ENCODE data around the gene EXOC3. TPM values are rescaled to one million over a fixed set of nuclear protein-coding genes. Genes with fewer than 3 reads are reported as not detected.
"Not testable (repeated sequence)": the region's sequence is repeated elsewhere in the genome, so short reads cannot be mapped to it uniquely, and the experiment has no call there.

The EXOC3 gene
- total RNA-seq, 1 donor from 2014 or later: 19.2 TPM

- no peaks in the 10 kb centered on the region for H4K20me1 ChIP-seq (ENCODE audit: low read depth)
- H3K36me3 ChIP-seq: no peaks in the 10 kb centered on the region
- no peak for DNase-seq (ENCODE audit: low spot score)
- H3K27me3 ChIP-seq: peaks cover 31% of the 10 kb centered on the region
- H3K4me2 ChIP-seq: no peak overlapping the region
- Mint-ChIP-seq H3K9me3 (peaks cover 3% of the 10 kb centered on the region), H3K27ac (no peak overlapping the region), H3K4me1 (no peaks in the 10 kb centered on the region), H3K36me3 (no peaks in the 10 kb centered on the region), H3K4me3 (no peak overlapping the region), H3K27me3 (ENCODE audit: insufficient read depth, low read depth) (peaks cover 5% of the 10 kb centered on the region)
- TF ChIP-seq EZH2phosphoT487 (IDR thresholded peaks at IDR 0.05) (no peak), CTCF (IDR thresholded peaks at IDR 0.05) (no peak), EZH2 (IDR thresholded peaks at IDR 0.05) (no peak)
- H3K9ac ChIP-seq: no peak overlapping the region
- no peak overlapping the region for H3K27ac ChIP-seq
- no peaks in the 10 kb centered on the region for H3K4me1 ChIP-seq
- no peaks in the 10 kb centered on the region for H3K9me3 ChIP-seq (ENCODE audit: low read depth)
- H2AFZ ChIP-seq (replicated peaks): no peak overlapping the region
- no peaks in the 10 kb centered on the region for H3F3A ChIP-seq (ENCODE audit: low read depth)
- H3K79me2 ChIP-seq (ENCODE audit: low read depth): no peaks in the 10 kb centered on the region
- H3K4me3 ChIP-seq: no peak overlapping the region
Observed at GRCh38 chr5:505951-506525, 63.1 kb downstream of the EXOC3 start.

GRCh38 chr5:507986-508575, 65.1 kb downstream of the EXOC3 start:
- peaks cover 49% of the 10 kb centered on the region for H3K27me3 ChIP-seq
- not testable (repeated sequence) for H3K4me1 Mint-ChIP-seq; H3K27ac Mint-ChIP-seq; H3K27ac ChIP-seq; H3K27me3 Mint-ChIP-seq (ENCODE audit: insufficient read depth, low read depth); H3K4me2 ChIP-seq; H3K79me2 ChIP-seq (ENCODE audit: low read depth); H2AFZ ChIP-seq (replicated peaks); H3K9ac ChIP-seq; H4K20me1 ChIP-seq (ENCODE audit: low read depth); H3K4me1 ChIP-seq; DNase-seq (ENCODE audit: low spot score); H3K4me3 ChIP-seq; H3K36me3 Mint-ChIP-seq; H3K36me3 ChIP-seq; H3K9me3 ChIP-seq (ENCODE audit: low read depth); H3F3A ChIP-seq (ENCODE audit: low read depth); H3K9me3 Mint-ChIP-seq; H3K4me3 Mint-ChIP-seq

- peaks cover 3% of the 10 kb centered on the region for H3K9me3 Mint-ChIP-seq
- no peaks in the 10 kb centered on the region for H4K20me1 ChIP-seq (ENCODE audit: low read depth)
Observed at GRCh38 chr5:509611-510185, 66.7 kb downstream of the EXOC3 start.

More at GRCh38 chr5:509611-510185, 66.7 kb downstream of the EXOC3 start:
- no peaks in the 10 kb centered on the region for H3K9me3 ChIP-seq (ENCODE audit: low read depth)
- Mint-ChIP-seq H3K4me3 (no peak overlapping the region), H3K4me1 (peaks cover 12% of the 10 kb centered on the region), H3K27me3 (ENCODE audit: insufficient read depth, low read depth) (peaks cover 7% of the 10 kb centered on the region), H3K27ac (no peak overlapping the region), H3K36me3 (no peaks in the 10 kb centered on the region)
- H3K27me3 ChIP-seq: peaks cover 46% of the 10 kb centered on the region
- no peak overlapping the region for H3K4me3 ChIP-seq
- H2AFZ ChIP-seq (replicated peaks): no peak overlapping the region
- no peaks in the 10 kb centered on the region for H3K79me2 ChIP-seq (ENCODE audit: low read depth)
- DNase-seq (ENCODE audit: low spot score): no peak
- no peak overlapping the region for H3K4me2 ChIP-seq
- H3K36me3 ChIP-seq: no peaks in the 10 kb centered on the region
- H3F3A ChIP-seq (ENCODE audit: low read depth): peaks cover 5% of the 10 kb centered on the region
- no peak for TF ChIP-seq CTCF (IDR thresholded peaks at IDR 0.05)
- TF ChIP-seq EZH2 (IDR thresholded peaks at IDR 0.05): no peak
- no peak for TF ChIP-seq EZH2phosphoT487 (IDR thresholded peaks at IDR 0.05)
- H3K9ac ChIP-seq: no peak overlapping the region
- H3K4me1 ChIP-seq: peaks cover 10% of the 10 kb centered on the region
- no peak overlapping the region for H3K27ac ChIP-seq

Data from neural progenitor cell (in vitro differentiated cells).